ENCODE results near the gene CHCHD1.
A peak's percentile ranks its signal among the peaks of the same experiment; 100 is the strongest.
"Not testable (repeated sequence)": the region's sequence is repeated elsewhere in the genome, so short reads cannot be mapped to it uniquely, and the experiment has no call there.

CHCHD1 gene

DNA sequence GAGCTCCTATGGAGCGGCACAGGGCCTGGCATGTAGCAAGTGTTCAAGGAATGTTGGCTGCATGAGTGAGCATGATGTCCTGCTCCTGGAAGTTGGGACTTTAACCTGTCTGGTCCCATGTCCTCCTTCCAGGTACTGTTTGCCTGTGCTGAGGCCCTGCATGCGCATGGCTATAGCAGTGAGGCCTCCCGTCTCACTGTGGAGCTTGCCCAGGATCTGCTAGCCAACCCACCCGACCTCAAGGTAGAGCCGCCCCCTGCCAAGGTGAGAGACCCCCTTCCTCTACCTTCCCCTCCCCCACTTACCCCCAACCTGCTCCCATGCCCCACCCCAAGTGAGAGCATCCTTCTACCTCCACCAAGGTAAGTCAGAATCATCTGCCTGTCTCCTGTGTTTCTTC lies 11.6 kb downstream of the CHCHD1 start:
- no peak for DNase-seq (ENCODE audit: low spot score)

DNA sequence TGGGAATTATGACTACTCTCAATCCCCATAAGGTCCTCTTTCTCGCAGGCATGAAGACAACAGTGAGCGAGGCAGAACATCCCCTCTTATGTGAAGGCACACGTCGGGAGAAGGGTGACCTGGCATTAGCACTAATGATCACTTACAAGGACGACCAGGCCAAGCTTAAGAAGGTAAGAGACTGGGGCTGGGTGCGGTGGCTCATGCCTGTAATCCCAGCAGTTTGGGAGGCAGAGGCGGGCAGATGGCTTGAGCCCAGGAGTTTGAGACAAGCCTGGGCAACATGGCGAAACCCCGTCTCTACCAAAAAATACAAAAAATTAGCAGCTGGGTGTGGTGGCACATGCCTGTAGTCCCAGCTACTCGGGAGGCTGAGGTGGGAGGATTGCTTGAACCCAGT lies 13.6 kb downstream of the CHCHD1 start:
- not testable (repeated sequence) for DNase-seq (ENCODE audit: low spot score)

DNA sequence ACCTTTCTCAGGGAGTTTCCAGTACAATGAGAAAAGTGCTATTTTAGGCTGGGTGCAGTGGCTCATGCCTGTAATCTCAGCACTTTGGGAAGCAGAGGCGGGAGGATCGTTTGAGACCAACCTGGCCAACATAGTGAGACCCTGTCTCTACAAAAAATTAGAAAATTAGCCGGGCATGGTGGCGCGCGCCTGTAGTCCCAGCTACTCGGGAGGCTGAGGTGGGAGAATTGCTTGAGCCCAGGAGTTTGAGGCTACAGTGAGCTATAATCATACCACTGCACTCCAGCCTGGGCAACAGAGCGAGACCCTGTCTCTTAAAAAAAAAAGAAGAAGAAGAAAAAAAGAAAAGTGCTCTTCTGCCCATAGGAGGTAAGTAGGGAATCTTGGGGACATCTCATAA lies 14.2 kb downstream of the CHCHD1 start:
- DNase-seq (ENCODE audit: low spot score), result not testable (repeated sequence)

DNA sequence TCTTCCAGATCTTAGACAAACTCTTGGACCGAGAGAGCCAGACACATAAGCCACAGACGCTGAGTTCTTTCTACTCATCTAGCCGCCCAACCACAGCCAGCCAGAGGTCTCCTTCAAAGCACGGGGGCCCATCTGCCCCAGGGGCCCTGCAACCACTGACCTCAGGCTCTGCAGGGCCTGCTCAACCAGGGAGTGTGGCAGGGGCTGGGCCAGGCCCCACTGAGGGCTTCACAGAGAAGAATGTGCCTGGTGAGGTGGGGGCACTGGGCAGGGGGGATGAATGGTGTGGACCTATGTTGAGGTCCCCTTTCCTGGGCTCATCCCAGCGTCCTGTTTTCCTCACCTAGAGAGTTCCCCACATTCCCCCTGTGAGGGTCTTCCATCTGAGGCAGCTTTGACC lies 14.9 kb downstream of the CHCHD1 start:
- no peak for DNase-seq (ENCODE audit: low spot score)

DNA sequence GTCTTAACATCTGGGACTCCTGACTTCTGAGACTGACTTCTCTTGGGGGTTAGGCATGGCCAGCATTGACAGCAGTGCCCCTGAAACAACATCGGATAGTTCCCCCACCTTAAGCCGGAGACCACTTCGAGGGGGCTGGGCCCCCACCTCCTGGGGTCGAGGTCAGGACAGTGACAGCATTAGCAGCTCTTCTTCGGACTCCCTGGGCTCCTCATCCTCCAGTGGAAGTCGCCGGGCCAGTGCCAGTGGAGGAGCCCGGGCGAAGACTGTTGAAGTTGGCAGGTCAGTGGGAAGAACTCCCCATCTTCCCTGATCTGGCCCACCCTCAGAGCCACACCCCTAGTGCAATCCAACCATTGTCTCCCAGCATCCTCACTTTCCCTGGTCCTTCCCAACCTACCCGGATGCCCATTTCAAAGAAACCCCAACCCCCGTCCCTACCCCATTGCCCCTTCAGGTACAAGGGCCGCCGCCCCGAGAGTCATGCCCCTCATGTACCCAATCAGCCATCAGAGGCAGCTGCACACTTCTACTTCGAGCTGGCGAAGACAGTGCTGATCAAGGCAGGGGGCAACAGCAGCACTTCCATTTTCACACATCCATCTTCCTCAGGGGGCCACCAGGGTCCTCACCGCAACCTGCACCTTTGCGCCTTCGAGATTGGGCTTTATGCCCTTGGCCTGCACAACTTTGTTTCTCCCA lies 15.6 kb downstream of the CHCHD1 start:
- DNase-seq (ENCODE audit: low spot score), result no peak

DNA sequence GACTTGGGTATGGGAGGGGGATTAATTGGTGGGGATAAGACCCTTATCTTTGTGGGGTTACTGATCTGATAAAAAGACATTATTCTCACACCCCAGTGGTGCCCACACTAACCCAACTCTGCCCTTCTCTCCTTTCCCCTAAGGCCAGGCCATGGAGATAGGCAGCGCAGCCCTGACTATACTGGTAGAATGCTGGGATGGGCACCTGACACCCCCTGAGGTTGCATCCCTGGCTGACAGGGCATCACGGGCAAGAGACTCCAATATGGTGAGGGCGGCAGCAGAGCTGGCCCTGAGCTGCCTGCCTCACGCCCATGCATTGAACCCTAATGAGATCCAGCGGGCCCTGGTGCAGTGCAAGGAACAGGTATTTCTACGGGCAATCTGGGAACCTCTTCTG lies 16.2 kb downstream of the CHCHD1 start:
- no peak for DNase-seq (ENCODE audit: low spot score)

DNA sequence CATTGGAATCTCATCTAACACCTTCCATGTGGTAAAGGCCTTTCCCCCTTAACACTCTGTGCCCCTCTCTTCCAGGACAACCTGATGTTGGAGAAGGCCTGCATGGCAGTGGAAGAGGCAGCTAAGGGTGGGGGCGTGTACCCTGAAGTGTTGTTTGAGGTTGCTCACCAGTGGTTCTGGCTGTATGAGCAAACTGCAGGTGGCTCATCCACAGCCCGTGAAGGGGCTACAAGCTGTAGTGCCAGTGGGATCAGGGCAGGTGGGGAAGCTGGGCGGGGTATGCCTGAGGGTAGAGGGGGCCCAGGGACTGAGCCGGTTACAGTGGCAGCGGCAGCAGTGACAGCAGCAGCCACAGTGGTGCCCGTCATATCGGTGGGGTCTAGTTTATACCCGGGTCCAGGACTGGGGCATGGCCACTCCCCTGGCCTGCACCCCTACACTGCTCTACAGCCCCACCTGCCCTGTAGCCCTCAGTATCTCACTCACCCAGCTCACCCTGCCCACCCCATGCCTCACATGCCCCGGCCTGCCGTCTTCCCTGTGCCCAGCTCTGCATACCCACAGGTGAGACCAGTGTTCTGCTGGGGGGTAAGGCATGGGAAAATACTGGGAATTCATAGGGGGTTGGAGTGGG lies 17.2 kb downstream of the CHCHD1 start:
- DNase-seq (ENCODE audit: low spot score), result no peak

DNA sequence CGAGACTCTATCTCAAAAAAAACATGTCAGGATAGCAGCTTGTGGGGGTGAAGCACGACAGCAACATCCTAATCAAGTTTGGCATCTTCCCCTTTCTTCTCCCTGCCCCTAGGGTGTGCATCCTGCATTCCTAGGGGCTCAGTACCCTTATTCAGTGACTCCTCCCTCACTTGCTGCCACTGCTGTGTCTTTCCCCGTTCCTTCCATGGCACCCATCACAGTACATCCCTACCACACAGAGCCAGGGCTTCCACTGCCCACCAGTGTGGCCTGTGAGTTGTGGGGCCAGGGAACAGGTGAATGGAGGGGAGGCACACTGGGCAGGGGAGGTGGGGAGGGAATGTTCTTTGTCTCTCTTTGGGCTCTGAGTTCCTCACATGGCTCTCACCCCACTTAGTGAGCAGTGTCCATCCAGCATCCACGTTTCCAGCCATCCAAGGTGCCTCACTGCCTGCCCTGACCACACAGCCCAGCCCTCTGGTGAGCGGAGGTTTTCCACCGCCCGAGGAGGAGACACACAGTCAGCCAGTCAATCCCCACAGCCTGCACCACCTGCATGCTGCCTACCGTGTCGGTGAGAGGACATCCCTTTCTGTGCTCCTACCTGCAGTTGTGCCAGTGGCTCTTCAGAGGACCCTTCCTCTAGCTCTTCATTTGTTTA lies 18.2 kb downstream of the CHCHD1 start:
- DNase-seq (ENCODE audit: low spot score), result no peak

DNA sequence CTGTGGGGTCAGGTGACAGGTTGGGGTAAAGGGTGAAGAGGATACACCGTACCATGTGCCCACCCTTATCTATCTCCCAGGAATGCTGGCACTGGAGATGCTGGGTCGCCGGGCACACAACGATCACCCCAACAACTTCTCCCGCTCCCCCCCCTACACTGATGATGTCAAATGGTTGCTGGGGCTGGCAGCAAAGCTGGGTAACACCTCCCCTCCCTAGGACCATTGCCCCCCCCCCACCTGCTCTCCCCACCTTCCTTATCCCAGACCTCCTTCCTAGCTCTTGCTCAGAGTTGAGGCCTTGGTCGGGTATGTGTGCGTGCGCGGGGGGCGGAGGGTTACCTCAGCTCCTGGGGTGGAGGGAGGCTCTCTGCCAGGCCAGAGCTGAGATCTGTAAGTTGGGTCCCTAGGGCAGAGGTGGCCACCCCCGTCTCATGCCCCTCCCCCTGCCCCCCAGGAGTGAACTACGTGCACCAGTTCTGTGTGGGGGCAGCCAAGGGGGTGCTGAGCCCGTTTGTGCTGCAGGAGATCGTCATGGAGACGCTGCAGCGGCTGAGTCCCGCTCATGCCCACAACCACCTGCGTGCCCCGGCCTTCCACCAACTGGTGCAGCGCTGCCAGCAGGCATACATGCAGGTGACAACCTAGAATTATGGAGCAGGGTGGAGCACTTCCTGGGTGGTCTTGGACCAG lies 18.9 kb downstream of the CHCHD1 start:
- DNase-seq (ENCODE audit: low spot score), result no peak

DNA sequence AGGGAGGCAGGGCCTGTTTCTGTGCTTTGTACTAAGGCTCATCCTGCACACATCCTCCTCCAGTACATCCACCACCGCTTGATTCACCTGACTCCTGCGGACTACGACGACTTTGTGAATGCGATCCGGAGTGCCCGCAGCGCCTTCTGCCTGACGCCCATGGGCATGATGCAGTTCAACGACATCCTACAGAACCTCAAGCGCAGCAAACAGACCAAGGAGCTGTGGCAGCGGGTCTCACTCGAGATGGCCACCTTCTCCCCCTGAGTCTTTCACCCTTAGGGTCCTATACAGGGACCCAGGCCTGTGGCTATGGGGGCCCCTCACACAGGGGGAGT lies 19.4 kb downstream of the CHCHD1 start:
- no peak for DNase-seq (ENCODE audit: low spot score)

DNA sequence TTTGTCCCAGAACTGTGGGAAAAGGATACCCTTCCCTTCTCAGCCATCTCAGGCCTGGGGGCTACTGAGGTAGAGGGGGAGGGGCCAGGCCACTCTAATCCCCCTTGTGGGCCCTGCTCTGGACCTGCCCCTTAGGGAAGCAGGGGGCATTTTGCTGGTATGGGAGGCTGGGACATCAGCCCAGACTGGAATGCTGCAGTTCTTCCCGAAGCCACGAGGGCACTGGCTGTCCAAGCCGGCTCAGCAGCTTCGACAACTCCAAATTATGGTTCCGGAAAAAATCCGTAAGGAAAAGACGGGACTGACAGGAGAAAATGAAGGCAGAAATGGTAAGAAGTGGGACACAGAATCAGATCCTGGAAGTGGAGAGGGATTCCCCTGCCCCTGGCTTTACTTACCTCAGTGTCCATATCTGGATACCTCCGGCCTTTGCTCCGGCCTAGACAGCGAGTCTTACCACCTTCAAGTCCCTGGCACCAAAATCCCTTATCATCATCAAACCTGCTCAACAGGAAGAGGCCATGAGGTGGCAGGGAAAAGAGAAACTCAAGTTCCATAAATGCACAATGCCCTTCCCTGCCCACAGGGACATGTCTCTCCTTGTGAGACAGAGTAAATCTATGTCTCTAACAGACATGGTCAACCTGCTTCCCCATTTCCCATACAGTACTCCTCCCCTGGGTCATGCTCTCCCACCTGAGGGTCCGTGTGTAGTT lies 20.6 kb downstream of the CHCHD1 start:
- DNase-seq (ENCODE audit: low spot score), result no peak

DNA sequence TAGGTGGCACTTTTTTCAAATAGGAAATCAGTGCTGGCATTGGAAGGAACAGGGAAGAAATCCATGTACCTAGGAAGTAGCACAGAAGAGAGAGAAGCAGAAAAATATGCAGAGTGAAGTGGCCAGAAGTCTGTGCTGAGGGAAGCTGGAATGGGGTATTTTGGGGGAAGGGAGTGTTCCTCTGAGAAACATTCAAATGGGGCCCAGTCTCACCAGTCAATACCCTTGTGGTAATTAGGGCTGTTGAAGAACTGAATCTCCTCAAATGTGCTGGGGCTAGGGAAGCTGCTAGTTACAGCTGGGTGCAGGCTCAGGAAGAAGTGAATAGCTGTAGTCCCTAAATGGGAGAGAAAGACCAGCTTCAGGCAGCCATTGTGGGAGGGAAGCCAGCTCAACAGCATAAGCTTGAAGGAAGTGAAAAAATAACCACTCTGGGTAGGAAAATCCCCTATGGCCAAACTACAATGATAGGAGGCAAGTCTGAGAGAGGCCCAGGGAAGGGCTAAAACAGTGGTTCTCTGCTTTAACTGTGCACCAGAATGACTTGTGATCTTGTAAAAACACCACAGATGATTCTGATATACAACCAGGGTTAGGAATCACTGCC lies 21.9 kb downstream of the CHCHD1 start:
- no peak for DNase-seq (ENCODE audit: low spot score)

DNA sequence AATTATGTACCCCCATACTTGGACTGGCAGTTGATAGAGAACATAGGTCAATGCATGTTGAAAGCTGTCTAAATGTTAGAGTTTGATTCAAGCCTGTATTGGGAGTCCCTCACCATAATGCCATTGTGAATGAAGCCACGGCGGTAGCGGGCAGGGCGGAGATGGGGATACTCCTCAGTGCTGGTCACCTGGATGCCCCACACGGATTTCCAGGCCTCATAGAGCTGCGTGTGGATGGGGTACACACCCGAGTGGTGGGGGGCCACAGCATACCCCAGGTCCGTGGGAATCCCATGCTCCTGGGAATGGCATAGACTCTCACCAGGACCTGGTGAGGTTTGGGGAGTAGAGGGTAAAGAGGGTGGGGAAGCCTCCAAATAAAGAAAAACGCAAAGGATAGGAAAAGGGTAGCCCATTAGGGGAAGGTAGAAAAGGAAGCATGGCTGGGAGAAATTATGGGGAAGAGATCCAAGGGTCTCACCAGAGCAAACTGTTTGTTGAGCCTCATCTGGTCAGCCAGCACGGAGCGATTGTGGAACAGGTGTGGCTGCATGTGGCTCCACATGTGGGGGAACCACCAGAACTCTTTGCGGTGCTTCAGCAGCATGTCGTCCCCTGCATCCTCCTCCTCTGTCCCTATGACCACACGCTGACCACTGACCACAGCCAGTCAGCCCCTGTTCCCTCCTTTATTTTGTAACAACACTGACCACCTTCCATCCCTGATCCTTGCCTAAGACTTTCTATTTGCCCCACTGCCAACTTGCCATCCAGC lies 24.5 kb downstream of the CHCHD1 start:
- DNase-seq (ENCODE audit: low spot score), result no peak

DNA sequence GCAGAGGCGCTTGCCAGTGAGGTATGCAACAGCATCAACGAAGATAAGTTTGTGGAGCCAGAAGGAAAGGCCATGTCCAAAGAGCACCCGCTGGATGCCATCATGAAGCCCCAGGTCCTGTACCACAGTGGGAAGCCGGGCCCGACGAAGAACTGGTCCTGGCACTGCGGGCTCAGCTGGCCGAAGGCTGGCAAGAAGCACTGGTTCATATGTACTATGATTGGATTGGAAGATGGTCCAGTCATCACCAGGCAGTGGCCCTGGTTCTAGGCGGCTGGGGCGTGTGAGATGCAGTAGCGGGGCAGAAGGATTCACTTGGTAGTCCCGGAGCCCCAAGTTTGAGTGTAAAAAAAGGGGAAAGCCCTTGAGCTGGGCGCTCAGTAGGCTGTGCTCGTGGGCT lies 25.6 kb downstream of the CHCHD1 start:
- DNase-seq (ENCODE audit: low spot score), result no peak

DNA sequence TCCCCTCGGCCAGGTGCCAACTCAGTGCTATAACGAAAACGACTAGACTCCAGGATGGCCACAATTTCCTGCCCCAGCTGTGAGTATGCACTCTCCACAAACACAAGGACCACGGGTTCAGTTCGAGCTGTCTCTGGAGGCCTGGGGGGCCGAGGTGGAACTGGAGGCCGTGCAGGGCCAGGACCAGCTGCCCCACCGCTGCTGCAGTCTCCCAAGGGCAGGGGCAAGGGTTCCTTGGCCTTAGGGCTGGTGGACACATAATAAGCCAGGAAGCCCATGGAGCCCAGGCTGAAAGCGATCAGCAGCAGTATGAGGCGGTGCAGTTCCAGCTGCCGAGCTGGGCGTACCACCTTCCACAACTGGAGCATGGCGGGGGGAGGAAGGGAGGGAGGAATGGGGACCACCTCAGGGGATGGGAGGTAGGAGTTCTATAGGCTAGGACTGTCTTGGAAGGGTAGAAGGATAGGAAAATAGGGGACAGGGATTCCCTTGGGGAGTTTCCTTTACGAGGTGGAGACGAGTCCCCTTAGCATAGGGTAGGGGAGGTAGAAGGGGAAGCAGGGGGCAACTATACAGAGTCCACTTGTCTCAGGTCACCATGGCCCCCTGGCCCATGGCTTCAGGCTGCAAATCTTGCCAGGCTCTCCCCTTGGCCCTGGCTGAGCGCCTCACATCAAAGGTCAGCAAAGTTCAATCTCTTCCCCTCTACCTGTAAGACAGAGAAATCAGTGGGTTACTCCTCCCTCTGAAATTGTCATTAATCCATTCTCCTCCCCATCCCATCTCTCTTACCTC lies 26.4 kb downstream of the CHCHD1 start:
- DNase-seq (ENCODE audit: low spot score), result no peak

DNA sequence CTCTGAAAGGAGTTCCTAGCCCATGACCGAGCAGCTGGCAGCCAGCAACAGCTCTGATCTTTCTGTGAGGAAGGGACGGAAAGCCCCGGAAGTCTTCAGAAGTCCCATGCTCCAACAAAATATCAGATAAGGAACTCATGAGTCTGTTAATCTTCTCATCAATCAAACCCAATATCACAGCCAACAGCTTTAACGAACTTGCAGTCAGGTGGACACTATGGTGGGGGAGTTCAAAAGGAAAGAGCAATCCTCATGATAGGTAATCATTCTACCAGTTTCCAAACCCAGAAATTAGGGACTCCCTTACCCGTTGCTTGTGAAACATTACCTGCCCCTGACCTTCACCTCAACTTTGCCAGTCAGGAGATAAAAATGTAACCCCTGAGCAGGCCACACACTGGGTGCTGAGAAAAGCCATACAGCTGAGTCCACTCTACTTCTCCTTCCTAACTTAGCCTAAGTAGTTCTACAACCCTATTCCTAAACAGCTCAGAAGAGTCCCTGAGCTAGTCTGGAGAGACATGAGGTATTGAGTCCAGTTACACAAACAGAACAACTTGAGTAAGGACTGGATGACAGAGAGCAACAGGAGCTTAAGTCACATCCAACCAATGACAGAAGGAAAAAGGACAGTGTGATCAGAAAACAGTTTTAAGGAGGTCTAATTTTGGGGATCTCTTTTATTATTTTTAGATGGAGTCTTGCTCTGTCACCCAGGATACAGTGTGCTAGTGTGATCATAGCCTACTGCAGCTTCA lies 27.4 kb downstream of the CHCHD1 start:
- DNase-seq (ENCODE audit: low spot score), result no peak

DNA sequence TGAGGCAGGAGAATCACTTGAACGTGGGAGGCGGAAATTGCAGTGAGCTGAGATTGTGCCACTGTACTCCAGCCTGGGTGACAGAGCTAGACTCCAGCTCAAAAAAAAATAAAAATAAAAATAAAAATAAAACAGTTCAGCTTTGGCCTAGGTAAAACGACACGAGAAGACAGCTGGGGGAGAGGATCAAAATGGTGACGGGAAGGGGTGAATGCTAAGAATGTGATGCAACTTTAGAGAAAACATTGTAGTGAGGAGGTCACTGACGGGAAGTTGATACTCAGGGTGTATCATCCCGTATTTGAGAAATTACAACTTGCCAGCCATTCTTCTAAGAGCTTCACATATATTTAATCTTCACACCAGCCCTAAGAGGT lies 28.5 kb downstream of the CHCHD1 start:
- peak; percentile 29 for DNase-seq (ENCODE audit: low spot score)

DNA sequence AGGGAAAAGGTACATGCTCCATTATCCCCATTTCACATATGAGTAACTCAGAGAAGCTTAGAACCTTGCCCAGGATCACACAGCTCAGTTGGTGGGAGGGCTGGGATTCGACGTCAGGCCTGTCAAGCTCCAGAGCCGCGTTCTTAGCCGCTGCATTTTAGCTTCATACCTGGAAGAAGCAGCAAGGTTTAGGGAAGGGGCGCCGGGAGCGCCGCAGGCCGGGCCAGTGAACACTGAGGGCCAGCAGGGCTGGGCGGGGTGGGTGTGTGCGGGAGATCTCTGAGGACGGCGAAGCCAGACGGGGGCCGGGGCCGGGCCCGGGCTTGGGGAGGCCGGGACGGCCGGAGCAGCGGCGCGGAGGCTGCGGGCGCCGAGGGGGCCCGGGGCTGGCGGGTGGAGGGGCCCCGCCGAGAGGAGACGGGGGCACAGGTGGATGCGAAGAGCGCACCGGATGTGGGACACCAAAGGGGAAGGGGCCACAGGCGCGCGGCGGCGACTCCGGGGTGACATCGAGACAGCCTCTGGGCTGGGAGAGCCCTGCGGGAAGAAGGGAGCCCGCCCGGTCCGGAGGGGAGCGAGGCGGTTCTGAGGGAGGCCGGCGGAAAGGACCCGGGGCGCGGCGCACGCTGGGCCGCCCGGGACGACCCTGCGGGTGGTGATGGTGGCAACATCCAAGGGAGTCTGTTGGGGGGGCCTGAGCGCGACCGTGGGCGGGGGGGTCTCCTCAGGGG lies 29.1 kb downstream of the CHCHD1 start:
- DNase-seq (ENCODE audit: low spot score), result peak; percentile 64

DNA sequence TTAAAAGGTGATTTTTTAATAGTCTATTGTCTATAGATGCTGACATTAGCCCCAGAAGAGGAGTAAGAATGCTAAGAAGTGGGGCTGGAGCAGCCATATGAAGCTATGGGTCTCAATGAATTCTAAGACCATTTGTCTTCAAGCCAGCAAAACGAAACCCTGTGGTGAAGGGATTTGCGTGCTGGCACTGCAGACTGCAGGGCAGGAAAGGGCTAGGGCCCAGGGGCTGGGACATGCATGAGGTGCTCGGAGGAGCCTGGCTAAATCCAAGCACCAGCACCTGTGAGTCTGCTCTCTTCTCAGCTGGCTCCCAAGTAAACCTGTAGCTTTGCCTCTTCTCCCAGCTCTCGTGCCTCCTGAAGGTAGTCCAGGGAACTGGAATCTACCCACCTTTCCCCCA lies 30.8 kb downstream of the CHCHD1 start:
- no peak for DNase-seq (ENCODE audit: low spot score)

All from GM03348 (cell line).